HG03354 (cell line): ENCODE results near the gene PET100.
A peak's percentile ranks its signal among the peaks of the same experiment; 100 is the strongest.
"Not testable (repeated sequence)": the region's sequence is repeated elsewhere in the genome, so short reads cannot be mapped to it uniquely, and the experiment has no call there.

Experiments
- ATAC-seq: cut with Tn5 transposase; IDR thresholded peaks from one replicate; pipeline ENCODE4 v1.9.1; 2021; ENCODE audit warnings: mild to moderate bottlenecking; ENCODE audit not compliant: unreplicated experiment, poor library complexity, severe bottlenecking

Gene PET100

DNA sequence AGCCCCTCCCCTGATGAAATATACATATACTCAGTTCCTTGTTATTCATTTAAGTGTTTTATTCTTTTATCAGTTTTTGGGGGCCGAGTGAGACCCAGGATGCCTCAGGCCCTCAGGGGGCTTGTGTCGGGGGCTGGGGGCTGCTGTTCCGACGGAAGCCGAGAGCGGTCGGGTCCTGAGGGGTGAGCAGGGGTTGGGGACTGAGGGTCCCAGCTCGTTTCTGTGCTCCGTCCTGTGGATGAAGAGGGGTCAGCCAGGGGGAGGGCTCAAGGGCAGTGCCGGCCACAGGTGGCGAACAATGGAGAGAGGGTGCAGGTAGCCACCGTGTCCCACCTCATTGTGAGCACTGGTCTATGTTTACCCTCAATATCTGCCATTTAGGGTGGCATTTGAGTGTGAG lies 2.0 kb downstream of the PET100 start:
- no peak for ATAC-seq

DNA sequence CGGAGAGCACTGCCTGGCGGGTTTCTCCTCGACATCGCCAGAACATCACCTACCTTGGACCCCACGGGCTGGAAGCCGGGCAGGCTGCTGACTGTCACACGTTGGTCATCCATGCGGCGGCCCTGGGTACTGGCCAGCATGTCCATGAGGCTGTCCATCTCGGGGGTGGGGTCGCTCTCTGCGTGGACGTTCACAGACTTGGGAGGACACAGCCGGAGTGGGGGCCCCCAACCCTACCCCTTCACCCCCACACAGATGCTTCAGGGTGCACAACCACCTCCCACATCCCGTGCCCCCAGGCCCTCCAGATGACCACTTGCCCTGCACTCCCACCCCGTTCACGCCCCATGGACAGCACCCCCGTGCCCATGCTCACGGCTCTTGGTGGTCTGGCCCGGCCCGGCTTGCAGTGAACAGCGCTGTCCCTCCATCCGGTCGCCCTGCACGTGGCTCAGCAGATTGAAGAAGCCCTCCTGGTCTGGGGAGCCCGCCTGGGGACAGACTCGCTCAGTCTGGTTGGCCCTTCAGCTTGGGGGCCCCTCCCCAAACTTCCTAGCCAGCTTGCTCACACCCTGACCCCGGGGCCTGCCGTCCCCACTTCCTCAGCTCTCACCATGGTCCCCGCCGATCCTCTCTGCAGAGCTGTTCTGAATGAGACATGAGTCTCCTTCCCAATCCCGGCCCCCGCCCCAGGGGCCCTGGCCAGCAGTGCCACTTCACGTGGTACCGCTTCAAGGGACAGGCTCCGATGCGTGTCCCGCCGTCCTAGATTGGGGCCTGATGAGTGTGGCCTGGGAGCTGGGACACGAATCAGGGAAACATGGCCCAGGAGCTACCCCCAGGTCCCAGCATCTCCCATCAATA lies 3.0 kb downstream of the PET100 start:
- no peak for ATAC-seq

DNA sequence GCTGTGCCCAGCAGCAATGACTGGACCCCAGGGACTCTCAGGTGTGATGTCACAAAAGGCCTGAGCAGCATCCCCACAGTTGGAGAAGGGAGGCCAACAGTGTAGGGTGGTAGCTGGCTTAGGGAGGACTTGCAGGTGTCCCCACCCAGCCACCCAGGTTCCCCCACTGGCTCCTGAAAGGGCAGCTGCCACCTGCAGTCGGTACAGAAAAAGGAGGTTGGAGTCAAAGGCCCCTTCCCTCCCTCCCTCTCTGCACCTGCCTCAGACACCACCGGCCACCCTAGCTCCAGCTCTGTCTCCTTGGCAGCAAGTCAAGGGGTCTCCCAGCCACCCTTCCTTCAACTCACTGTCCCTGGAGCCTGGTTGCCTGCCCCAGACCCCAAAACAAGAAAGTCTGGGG lies 4.1 kb downstream of the PET100 start, which contains the start of gene PCP2:
PCP2 (minus strand) TSS at position 22 of the 400 bp plus-strand sequence. CDS start 262 bp downstream, outside the sequence.
- ATAC-seq: no peak

DNA sequence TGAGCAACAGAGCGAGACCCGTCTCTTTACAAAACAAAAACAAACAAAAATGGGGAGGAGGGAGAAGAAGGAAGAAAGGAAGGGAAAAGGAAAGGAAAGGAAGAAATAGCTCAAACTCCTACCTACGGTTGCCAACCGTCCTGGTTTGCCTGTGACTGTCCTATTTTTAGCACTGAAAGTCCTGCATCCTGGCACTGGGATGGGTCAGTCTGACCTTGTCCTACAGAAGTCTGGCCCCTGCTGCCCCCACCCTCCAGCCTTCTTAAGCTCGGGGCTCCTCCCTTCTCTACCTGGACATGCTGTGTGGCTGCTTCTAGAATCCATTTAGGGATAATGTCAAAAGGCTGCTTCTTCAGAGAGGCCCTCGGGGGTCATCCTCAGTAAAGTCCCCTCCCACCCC lies 6.1 kb downstream of the PET100 start:
- no peak for ATAC-seq

DNA sequence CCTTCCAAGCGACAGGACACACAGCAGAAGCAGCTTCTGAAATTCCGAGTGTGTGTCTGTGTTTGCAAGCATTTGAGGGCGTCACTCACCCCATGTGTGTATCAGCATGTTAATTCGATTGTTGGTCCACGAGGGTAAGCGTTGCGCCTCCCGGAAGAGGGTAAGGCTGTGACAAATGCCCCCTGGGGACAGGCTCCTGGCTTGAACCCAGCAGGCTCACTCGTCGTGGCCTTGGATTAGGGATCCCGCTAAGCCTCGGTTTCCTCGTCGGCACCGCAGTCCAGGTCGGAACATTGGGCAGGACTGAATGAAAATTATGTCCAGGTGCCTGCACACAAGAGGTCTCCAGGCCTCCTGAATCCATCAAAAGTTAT lies 6.7 kb downstream of the PET100 start:
- ATAC-seq: no peak

DNA sequence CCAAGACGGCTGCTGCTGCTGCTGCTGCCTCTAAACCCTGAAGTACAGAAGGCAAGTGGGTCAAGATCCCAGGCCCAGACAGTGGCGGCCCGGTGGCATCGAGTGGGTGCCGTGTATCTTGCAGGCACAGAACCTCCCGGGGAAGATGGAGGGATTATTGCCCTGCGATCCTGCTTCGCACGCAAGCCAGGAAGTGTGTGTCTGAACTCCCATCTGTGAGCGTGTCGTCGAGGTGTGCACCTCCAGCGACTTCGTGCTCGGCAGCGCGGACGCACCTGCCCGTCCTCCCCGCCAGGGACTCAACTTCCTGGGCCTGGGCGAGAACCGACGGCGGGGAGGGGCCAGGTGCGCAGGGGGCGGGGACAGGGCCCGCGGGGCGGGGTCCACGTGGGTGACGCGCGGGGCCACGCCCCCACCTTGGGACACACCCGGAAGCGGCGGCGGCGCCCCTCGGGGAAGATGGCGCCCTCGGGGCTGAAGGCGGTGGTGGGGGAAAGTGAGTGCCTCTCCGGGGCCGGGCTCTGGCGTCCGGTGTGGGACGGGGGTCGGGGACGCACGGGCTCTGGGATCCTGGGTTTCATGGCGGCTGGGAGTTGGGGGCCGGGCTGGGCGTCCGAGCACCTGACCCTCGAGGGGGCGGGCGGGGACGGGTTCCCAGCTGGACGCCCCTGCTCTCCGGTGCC lies 7.2 kb downstream of the PET100 start, which contains the start of gene STXBP2:
STXBP2 (plus strand) TSS at position 420 of the 683 bp plus-strand sequence; CDS start at position 460, 40 bp downstream.
- peak; percentile 74 for ATAC-seq

DNA sequence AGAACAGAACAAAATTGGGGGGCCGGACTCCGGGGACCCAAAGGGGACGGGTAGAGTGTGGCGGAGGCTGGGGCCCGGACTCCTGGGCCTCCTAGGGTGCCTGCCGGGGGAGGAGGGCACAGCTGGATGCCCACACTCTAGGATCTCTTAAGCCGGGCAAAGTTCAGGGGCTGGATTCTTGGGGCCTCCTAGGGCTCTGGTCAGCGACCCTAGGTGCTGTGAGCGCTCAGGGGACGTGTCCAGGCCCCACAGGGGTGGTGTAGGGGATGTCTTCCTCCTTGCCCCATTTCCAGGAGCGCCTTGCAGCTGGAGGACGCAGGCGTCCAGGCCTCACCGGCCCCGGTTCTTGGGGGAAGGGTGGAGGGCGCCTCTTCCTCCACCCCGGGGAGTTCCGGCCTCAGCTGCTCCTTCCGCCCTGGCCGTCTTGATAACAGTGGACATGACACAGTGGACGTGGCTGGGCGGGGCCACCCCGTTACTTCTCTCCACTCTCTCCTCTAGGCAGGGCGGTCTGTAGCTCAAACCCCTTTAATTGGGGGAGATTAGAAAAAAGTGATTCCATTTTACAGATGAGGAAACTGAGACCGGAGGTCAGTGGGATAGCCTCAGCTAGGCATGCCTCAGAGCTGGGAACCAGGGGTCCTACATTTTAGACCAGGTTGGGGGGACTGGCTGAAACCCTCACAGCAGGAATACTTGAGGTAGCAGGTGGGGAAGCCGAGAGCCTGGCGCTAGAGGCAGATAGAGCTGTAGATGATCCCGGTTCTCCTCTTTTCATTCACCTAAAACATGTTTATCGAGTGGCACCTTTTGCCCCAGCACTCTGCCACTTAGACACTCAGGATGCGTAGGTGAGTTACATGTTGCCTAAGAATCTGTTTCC lies 8.0 kb downstream of the PET100 start:
- peak; percentile 26 for ATAC-seq

DNA sequence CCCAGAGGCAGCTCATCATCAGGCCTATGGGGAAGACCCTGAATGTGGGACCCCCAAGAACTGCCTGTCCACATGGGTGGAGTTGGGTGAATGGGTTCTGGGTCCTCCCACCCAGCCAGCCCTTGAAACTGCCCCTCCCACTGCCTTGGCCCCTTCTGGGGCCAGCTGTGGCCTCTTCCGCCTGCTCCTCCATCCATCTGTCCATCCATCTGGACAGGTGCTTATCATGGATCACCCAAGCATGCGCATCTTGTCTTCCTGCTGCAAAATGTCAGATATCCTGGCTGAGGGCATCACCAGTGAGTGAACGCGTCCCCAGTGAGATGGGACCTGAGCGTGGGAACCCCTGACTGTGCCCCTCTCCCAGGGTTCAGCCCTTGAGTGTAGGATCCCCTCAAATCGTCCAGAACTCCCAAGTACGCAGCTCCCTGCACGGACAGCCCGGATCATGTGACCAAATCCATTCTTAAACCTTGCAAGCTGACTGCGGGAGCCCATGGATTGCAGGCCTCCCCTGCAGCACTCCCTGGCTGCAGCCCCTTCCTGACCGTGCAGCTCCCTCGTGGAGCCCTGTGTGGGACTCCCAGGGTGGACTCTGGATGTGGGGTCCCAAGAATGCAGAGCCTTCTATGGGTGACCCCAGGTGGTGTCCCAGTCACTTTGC lies 9.3 kb downstream of the PET100 start:
- ATAC-seq: no peak

DNA sequence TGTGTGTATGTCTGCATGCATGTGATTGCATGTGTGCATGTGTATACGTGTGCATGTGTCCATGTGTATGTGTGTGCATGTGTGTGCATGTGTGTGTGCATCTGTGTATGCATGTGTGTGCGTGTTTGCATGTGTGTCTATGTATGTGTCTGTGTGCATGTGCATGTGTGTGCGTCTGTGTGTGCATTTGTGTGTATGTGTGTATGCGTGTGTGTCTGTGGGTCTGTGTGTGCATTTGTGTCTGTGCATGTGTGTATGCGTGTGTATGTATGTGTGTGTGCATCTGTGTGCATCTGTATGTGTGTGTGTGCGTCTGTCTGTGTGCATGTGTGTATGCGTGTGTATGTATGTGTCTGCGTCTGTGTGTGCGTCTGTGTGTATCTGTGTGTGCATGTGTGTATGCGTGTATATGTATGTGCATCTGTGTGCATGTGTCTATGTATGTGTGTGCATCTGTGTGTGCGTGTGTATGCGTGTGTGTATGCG lies 10.3 kb downstream of the PET100 start:
- no peak for ATAC-seq

DNA sequence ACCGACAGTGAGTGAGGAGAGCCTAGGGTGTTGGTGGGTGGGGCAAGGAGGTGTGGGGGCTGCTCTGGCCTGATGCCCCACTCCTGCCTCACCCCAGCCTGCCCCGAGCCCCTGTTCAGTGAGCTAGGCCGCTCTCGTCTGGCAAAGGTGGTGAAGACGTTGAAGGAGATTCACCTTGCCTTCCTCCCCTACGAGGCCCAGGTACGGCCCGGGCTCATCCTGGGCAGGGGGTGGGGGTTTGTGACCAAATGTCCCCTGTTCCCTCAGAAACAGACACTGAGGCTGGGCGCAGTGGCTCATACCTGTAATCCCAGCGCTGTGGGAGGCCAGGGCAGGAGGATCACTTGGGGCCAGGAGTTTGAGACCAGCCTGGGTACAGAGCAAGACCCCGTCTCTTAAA lies 11.2 kb downstream of the PET100 start:
- no peak for ATAC-seq

DNA sequence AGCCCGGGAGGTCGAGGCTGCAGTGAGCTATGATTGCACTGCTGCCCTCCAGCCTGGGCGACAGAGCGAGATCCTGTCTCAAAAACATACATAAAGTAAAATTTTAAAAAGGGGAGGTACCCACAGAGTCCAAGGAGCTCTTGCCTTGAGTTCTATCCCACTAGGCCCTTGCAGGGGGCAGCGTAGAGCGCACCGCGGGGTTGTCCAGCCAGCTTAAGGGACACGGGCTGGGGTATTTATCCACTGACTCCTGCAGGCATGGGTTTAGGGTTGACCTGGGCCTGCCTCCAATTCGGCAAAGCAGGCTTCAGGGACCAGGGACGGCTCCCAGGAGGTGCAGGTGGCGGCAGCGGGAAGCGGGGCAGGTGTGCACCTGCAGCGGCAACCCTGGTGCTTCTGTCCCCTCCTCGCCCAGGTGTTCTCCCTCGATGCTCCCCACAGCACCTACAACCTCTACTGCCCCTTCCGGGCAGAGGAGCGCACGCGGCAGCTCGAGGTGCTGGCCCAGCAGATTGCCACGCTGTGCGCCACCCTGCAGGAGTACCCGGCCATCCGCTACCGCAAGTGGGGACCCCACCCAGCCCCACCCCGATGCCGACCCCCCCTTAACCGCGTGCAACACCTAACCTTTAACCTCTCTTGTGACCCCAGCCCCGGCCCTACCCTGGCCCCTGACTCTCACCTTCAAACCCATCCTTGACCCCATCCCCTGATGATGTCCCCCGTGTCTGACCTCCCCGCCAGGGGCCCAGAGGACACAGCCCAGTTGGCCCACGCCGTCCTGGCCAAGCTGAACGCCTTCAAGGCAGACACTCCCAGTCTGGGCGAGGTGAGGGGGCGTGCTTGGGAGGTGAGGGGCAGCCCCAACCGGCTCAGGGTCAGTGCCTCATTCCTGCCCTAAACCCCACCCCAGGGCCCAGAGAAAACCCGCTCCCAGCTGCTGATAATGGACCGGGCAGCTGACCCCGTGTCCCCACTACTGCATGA lies 12.0 kb downstream of the PET100 start:
- no peak for ATAC-seq

DNA sequence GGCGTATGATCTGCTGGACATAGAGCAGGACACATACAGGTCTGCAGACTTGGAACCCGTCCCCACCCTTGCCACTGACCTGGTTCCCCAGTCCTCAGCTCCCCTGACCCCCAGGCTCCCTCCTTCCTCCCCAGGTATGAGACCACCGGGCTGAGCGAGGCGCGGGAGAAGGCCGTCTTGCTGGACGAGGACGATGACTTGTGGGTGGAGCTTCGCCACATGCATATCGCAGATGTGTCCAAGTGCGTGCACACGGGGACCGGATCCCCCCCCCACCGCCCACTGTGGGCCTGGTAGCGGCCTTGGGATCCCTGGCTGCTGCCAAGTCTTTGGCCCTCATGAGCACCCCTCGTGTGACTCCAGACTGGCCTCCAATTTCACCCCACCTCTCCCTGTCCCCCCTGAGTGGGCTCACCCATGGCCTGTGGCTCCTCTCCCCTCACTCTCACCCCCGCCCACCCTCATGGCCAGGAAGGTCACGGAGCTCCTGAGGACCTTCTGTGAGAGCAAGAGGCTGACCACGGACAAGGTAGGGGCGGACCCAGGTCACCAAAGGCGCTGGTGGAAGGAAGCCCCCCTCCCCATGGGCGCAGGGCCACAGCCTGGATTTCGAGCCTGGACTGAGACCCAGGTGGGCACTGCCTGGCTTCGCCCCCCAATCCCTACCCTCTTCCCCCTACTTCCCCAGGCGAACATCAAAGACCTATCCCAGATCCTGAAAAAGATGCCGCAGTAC lies 12.9 kb downstream of the PET100 start:
- no peak for ATAC-seq

DNA sequence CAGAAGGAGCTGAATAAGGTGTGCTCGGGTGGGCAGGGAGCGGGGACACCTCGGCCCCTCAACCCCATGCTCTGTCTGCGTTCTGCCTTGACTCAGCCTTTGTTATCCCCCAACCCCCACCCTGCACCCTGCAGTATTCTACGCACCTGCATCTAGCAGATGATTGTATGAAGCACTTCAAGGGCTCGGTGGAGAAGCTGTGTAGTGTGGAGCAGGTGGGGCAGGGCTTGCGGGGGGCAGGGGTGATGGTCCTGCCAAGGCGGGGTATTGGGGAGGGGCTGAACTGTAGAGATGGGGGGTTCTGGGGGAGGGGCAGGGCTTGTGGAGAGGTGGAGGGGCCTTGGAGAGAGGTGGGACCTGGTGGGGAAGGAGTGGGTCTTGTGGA lies 13.4 kb downstream of the PET100 start:
- no peak for ATAC-seq

DNA sequence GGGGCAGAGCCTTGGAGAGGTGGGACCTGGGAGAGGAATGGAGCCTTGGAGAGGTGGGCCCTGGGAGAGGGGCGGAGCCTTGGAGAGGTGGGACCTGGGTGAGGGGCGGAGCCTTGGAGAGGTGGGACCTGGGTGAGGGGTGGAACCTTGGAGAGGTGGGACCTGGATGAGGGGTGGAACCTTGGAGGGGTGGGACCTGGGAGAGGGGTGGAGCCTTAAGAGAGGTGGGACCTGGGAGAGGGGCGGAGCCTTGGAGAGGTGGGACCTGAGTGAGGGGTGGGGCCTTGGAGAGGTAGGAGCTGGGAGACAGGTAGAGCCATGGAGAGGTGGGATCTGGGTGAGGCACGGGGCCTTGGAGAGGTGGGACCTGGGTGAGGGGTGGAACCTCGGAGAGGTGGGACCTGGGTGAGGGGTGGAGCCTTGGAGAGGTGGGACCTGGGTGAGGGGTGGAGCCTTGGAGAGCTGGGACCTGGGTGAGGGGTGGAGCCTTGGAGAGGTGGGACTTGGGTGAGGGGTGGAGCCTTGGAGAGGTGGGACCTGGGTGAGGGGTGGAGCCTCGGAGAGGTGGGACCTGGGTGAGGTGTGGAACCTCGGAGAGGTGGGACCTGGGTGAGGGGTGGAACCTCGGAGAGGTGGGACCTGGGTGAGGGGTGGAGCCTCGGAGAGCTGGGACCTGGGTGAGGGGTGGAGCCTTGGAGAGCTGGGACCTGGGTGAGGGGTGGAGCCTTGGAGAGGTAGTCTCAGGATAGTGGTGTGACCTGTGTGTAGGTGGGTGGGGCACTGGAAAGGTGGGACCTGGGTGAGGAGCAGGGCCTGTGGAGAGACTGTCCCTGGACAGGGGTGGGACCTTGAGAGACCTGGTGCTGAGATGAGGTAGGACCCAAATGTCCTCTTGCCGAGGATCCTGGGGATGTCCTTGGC lies 14.3 kb downstream of the PET100 start:
- not testable (repeated sequence) for ATAC-seq

DNA sequence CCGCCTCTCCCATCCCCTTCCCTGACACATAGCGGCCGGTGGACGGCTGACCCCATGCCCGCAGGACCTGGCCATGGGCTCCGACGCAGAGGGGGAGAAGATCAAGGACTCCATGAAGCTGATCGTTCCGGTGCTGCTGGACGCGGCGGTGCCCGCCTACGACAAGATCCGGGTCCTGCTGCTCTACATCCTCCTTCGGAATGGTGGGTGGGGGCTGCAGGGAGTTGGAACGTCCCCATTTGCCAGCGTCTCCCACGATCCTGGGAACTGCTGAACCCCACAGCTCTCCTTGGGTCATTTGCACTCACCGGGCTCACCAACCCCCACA lies 14.9 kb downstream of the PET100 start:
- ATAC-seq: no peak

DNA sequence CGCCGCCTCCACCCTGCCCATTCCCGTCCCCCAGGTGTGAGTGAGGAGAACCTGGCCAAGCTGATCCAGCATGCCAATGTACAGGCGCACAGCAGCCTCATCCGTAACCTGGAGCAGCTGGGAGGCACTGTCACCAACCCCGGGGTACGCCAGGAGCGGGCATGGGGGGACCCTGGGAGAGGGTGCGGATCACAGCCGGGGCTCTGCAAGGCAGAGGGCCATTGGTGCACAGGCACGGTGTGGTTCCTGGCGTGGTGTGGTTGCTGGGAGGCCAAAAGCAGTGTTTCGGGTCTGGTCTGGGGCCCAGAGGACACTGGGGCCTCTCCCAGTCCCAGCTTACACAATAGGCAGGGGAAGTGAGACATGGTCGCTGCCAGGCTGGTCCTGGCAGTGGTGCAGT lies 15.6 kb downstream of the PET100 start:
- no peak for ATAC-seq
